ENCODE measurements around the gene NCK2. TPM values are rescaled to one million over a fixed set of nuclear protein-coding genes. Genes with fewer than 3 reads are reported as not detected.

NCK2 gene
- total RNA-seq, 1 experiment from 2014 or later = 45.4 TPM

DNA sequence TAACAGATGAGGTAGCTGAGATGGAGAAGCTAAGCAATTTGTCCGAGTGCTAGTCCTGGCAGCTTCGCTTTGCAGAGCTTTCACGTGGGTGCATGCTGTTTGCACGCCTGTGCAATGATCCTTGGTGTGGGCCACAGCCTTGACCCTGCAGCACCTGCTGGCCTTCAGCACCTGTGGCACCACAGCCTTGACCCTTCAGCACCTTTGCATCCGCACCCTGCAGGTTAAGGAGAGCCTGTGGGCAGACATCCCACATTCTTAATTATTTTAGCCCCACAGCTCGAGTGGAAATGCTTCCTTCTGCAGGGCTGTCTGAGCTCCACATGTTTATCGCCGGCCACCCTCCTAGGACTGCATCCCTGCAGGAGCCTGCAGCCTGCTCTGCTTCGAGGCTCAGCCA lies 19.3 kb downstream of the NCK2 start:
- no peaks in the 10 kb centered on the region for H3F3A ChIP-seq (ENCODE audit: low read length, unreplicated experiment)
- intact Hi-C loops (cut with micrococcal nuclease) = no loop called here

DNA sequence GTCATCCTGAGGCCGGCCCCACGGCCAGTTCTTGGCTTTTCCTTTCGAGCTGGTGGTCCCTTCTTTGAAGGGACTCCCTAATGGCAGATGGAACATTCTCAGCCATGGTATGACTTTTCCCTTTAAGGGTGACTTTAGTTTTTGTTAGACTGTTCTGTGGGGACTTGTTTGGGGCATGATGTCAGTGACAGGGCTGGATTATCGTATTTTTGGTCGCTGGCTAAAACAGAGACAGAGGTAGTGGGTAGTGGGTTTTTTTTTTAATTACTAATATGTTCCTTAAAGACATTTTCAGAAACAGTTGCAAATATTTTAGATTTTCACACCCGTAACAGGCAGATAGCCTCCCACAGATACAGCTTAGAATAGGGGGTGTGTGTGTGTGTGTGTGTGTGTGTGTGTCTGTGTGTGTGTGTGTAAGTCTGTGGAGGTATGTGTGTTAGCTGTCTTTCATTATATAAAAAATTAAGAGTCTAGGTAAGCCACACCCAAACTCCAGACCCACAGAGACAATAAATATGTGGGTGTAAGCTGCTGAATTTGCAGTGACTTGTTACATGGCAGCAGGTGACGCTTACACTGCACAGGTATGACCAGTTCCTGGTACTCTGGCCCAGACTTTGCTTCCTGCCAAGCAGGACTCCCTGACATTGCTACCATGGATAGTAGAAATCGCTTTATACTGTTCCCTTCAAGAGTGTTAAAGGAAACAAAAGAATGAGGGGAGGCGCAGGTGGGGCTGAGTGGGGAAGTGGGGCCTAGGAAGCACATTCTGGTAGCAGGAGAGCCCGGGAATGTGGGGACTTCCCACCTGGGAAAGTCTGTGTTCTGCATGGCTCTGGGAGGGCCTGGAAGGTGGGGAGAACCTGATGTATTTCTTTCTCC lies 20.9 kb downstream of the NCK2 start:
- Histone ChIP-seq H3K9me3 (ENCODE audit: low read length) (no peaks in the 10 kb centered on the region), H3K27me3 (ENCODE audit: low read length) (no peaks in the 10 kb centered on the region), H3F3A (ENCODE audit: low read length, unreplicated experiment) (no peaks in the 10 kb centered on the region), H3K79me2 (ENCODE audit: low read length) (peaks cover 29% of the 10 kb centered on the region), H3K4me2 (ENCODE audit: low read length) (no peak overlapping the region), H2AFZ (ENCODE audit: low read length) (no peak overlapping the region), H3K4me1 (ENCODE audit: insufficient read depth, low read length) (peaks cover 14% of the 10 kb centered on the region), H3K9me2 (replicated peaks; ENCODE audit: low read length) (no peaks in the 10 kb centered on the region), H3K27ac (ENCODE audit: low read length) (no peak overlapping the region), H3K36me3 (ENCODE audit: low read depth, low read length) (peaks cover 3% of the 10 kb centered on the region; the same call in 1 of the 2 replicates), H4K20me1 (ENCODE audit: low read length) (0 out of 2 replicates have a peak, but pooled peaks cover 3% of the 10 kb centered on the region), H3K4me3 (ENCODE audit: low read length) (no peak overlapping the region), H3K9ac (ENCODE audit: low read length) (no peak overlapping the region)
- ATAC-seq (no peak), DNase-seq (no peak)
- intact Hi-C loops (cut with micrococcal nuclease) = no loop called here
- ChIA-PET CTCF (interaction anchor here (0.5 kb wide), 1 partner anchor 245 kb away, joined by 5 read pairs; no protein-coding TSS in a partner anchor), POLR2A (ENCODE audit: unreplicated experiment) (no interaction called here)
- TF ChIP-seq, protein P1, sequence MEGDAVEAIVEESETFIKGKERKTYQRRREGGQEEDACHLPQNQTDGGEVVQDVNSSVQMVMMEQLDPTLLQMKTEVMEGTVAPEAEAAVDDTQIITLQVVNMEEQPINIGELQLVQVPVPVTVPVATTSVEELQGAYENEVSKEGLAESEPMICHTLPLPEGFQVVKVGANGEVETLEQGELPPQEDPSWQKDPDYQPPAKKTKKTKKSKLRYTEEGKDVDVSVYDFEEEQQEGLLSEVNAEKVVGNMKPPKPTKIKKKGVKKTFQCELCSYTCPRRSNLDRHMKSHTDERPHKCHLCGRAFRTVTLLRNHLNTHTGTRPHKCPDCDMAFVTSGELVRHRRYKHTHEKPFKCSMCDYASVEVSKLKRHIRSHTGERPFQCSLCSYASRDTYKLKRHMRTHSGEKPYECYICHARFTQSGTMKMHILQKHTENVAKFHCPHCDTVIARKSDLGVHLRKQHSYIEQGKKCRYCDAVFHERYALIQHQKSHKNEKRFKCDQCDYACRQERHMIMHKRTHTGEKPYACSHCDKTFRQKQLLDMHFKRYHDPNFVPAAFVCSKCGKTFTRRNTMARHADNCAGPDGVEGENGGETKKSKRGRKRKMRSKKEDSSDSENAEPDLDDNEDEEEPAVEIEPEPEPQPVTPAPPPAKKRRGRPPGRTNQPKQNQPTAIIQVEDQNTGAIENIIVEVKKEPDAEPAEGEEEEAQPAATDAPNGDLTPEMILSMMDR (conservative IDR thresholded peaks at IDR 0.05; ENCODE audit: low read depth, low read length) = no peak
- no peak for TF ChIP-seq EZH2phosphoT487 (IDR thresholded peaks at IDR 0.05; ENCODE audit: borderline replicate concordance, low read length)
- TF ChIP-seq EZH2 (IDR thresholded peaks at IDR 0.05; ENCODE audit: low read length, unreplicated experiment) = no peak
- no TSS peak for BruUV-seq (replicated peaks)

More for the DNA sequence above, 19.3 kb downstream of the NCK2 start:
- peaks cover 7% of the 10 kb centered on the region for H3K4me1 ChIP-seq (ENCODE audit: insufficient read depth, low read length)
- no TSS peak for BruUV-seq (replicated peaks)
- no peak overlapping the region for H3K27ac ChIP-seq (ENCODE audit: low read length)
- no peaks in the 10 kb centered on the region for H3K9me3 ChIP-seq (ENCODE audit: low read length)
- POLR2A ChIA-PET (ENCODE audit: unreplicated experiment) = no interaction called here
- TF ChIP-seq EZH2 (IDR thresholded peaks at IDR 0.05; ENCODE audit: low read length, unreplicated experiment) (no peak), EZH2phosphoT487 (IDR thresholded peaks at IDR 0.05; ENCODE audit: borderline replicate concordance, low read length) (no peak)
- TF ChIP-seq, protein P1 (conservative IDR thresholded peaks at IDR 0.05; ENCODE audit: low read depth, low read length) = no peak
- no peak overlapping the region for H2AFZ ChIP-seq (ENCODE audit: low read length)
- H3K79me2 ChIP-seq (ENCODE audit: low read length) = peaks cover 37% of the 10 kb centered on the region
- CTCF ChIA-PET = no interaction called here
- no peaks in the 10 kb centered on the region for H3K9me2 ChIP-seq (replicated peaks; ENCODE audit: low read length)
- no peak overlapping the region for H3K9ac ChIP-seq (ENCODE audit: low read length)
- ATAC-seq (no peak), DNase-seq (no peak)
- H4K20me1 ChIP-seq (ENCODE audit: low read length) = 0 out of 2 replicates have a peak, but pooled peaks cover 6% of the 10 kb centered on the region
- no peak overlapping the region for H3K4me3 ChIP-seq (ENCODE audit: low read length)
- peaks cover 3% of the 10 kb centered on the region; the same call in 1 of the 2 replicates for H3K36me3 ChIP-seq (ENCODE audit: low read depth, low read length)
- no peaks in the 10 kb centered on the region for H3K27me3 ChIP-seq (ENCODE audit: low read length)
- no peak overlapping the region for H3K4me2 ChIP-seq (ENCODE audit: low read length)
